GM12875 (cell line): ENCODE data around the gene MCTP1.

Source experiments
- H3K4me3 ChIP-seq: one replicate; pipeline ENCODE4 v1.5.1; 2011; ENCODE audit warnings: low read depth, low read length, control low read depth
- TF ChIP-seq, protein P1 (sequence below): IDR thresholded peaks from 2 replicates; pipeline ENCODE4 v1.5.1; 2011; ENCODE audit warnings: low read depth, mild to moderate bottlenecking, control low read depth, inconsistent platforms, low read length, moderate library complexity, borderline replicate concordance; ENCODE audit not compliant: insufficient read depth

MCTP1 gene

DNA sequence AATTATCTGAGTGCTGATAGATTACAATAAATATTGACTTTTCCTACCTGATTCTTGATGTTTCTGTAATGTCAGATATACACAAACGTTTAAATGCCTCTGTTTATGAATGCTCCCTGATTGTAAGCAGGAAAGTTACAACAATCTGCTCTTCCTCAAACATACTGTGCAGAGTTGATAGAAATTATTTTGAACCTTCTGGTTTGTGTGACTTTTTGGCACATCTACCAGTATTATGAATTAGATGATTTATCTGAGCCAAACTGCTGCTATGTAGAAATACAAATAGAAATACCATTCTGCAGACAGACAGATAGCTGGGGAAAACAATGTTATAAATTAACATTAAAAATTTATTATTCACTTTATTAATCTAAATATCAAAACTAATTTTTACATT is 553.4 kb downstream of the MCTP1 start:
- no peak overlapping the region for H3K4me3 ChIP-seq
- TF ChIP-seq, protein P1, sequence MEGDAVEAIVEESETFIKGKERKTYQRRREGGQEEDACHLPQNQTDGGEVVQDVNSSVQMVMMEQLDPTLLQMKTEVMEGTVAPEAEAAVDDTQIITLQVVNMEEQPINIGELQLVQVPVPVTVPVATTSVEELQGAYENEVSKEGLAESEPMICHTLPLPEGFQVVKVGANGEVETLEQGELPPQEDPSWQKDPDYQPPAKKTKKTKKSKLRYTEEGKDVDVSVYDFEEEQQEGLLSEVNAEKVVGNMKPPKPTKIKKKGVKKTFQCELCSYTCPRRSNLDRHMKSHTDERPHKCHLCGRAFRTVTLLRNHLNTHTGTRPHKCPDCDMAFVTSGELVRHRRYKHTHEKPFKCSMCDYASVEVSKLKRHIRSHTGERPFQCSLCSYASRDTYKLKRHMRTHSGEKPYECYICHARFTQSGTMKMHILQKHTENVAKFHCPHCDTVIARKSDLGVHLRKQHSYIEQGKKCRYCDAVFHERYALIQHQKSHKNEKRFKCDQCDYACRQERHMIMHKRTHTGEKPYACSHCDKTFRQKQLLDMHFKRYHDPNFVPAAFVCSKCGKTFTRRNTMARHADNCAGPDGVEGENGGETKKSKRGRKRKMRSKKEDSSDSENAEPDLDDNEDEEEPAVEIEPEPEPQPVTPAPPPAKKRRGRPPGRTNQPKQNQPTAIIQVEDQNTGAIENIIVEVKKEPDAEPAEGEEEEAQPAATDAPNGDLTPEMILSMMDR = no peak

DNA sequence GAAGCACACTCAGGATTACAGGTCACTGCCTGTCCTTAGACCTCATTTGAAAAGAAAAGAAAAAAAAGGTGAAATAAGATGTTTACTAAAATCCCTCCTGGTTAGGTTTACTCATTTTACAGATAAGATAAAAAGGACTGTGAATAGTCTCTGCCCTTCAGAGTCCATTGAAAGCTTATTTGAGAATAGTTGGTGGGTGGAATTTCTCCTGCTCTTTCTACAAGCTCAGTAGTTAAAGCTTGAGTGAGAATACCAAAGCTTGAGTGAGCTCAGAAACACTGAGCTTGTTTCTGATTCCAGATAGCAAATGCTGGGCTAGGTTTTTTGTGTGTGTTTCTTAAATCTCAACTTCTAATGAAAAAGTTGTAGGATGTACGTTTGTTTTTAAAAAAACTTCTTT is 559.8 kb downstream of the MCTP1 start:
- no peak overlapping the region for H3K4me3 ChIP-seq
- TF ChIP-seq, protein P1 = no peak

DNA sequence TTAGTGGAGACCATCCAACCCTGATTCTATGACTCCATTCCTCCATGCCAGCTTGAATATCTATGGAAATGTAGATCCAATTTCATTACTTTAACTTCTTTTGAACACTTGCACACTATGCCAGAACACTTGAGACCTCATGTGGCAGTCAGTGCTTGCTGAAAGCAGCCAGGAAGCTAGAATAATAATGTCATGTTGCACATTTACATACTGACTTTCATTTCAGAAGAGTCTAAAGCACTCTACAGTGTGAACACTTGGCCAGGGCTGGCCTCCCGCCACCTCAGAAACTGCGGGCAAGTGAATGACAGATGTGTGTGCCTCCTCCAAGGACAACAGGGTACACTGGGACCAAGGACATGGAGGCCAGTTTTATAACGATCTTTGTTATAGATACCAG is 569.1 kb downstream of the MCTP1 start:
- no peak overlapping the region for H3K4me3 ChIP-seq
- TF ChIP-seq, protein P1 = no peak

DNA sequence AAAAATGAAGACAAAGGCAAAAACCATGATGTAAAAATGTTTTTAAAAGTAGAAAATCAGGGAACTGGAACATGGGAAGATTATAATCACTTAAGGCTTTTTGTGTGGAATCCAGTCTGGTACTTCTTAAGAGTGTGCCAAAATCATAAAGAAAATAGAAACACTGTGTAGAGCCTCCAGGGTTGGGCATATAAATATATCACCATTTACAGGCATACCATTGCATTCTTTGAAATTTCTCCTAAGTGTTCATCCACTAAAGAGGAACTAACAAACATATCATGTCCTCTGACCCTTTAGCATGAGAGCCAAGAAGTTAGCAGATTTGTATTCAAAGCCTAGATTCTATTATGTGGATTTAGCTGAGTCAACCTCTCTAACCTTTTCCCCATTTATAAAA is 573.1 kb downstream of the MCTP1 start:
- TF ChIP-seq, protein P1 = no peak
- no peak overlapping the region for H3K4me3 ChIP-seq

- TF ChIP-seq, protein P1 = no peak
- H3K4me3 ChIP-seq = no peak overlapping the region
These were observed 575.6 kb downstream of the MCTP1 start for GRCh38 chr5:94709277-94709676.

- H3K4me3 ChIP-seq = no peak overlapping the region
- TF ChIP-seq, protein P1 = no peak
These were observed 577.5 kb downstream of the MCTP1 start for GRCh38 chr5:94707359-94707758.

DNA sequence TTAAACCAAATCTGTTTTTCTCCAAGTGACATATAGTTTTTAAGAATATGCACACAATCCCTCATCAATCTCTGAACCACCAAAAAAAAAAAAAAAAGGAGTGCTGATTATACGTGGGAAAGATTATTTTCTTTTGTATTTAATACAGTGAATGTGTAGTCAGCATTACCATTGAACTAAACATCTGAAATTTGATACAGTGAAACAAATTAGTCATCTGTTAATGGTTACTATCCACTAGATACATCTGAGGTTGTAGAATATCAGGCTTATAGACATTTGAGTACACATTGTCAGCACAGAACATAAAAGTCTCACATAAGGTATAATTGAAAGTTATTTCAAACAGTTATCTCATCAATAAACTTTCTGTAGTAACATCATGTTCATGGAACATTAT is 579.5 kb downstream of the MCTP1 start:
- TF ChIP-seq, protein P1 = no peak
- H3K4me3 ChIP-seq = no peak overlapping the region
